BE2C (cell line): ENCODE results near the gene CCL11.

Experiments
- DNase-seq: peaks from one replicate; pipeline ENCODE4 v3.0.0-alpha.2; 2020
- H3K27me3 ChIP-seq: fragments of 250-450 bp; sonication (Bioruptor Pico); 2 replicates; pipeline ENCODE4 v1.5.1; 2020; ENCODE audit warnings: mild to moderate bottlenecking
- H3K36me3 ChIP-seq: fragments of 250-450 bp; sonication (Bioruptor Pico); 2 replicates; pipeline ENCODE4 v1.5.1; 2020; ENCODE audit warnings: mild to moderate bottlenecking
- H3K4me1 ChIP-seq: fragments of 250-450 bp; sonication (Bioruptor Pico); 2 replicates; pipeline ENCODE4 v1.5.1; 2020
- H3K4me3 ChIP-seq: 2 replicates; pipeline ENCODE4 v1.5.1; 2011; ENCODE audit warnings: low read depth, low read length
- H3K9me3 ChIP-seq: fragments of 250-450 bp; sonication (Bioruptor Pico); 2 replicates; pipeline ENCODE4 v1.5.1; 2020
- CTCF ChIP-seq: IDR thresholded peaks from 2 replicates; pipeline ENCODE4 v1.5.1; 2012; ENCODE audit warnings: mild to moderate bottlenecking, low read depth, low read length

CCL11 gene

GRCh38 chr17:34283571-34283970 is 2.0 kb upstream of the CCL11 start:
- Histone ChIP-seq H3K4me1 (no peaks in the 10 kb centered on the region), H3K27me3 (peaks cover 5% of the 10 kb centered on the region; the same call in 1 of the 2 replicates), H3K9me3 (no peaks in the 10 kb centered on the region), H3K36me3 (no peaks in the 10 kb centered on the region), H3K4me3 (no peak overlapping the region)
- DNase-seq = no peak
- no peak for TF ChIP-seq CTCF

GRCh38 chr17:34287875-34288274 is 2.3 kb downstream of the CCL11 start:
- Histone ChIP-seq H3K36me3 (no peaks in the 10 kb centered on the region), H3K9me3 (no peaks in the 10 kb centered on the region), H3K4me1 (no peaks in the 10 kb centered on the region), H3K4me3 (no peak overlapping the region), H3K27me3 (peaks cover 5% of the 10 kb centered on the region; the same call in 1 of the 2 replicates)
- TF ChIP-seq CTCF = no peak
- no peak for DNase-seq

GRCh38 chr17:34290586-34290985 is 5.0 kb downstream of the CCL11 start:
- no peaks in the 10 kb centered on the region for H3K9me3 ChIP-seq
- TF ChIP-seq CTCF = no peak

GRCh38 chr17:34291721-34292348 is 6.3 kb downstream of the CCL11 start:
- Histone ChIP-seq H3K36me3 (no peaks in the 10 kb centered on the region), H3K4me1 (no peaks in the 10 kb centered on the region), H3K4me3 (no peak overlapping the region), H3K9me3 (no peaks in the 10 kb centered on the region), H3K27me3 (no peaks in the 10 kb centered on the region)
- TF ChIP-seq CTCF = no peak
- DNase-seq = no peak

More at GRCh38 chr17:34290586-34290985, 5.0 kb downstream of the CCL11 start:
- Histone ChIP-seq H3K36me3 (no peaks in the 10 kb centered on the region), H3K4me1 (no peaks in the 10 kb centered on the region), H3K4me3 (no peak overlapping the region), H3K27me3 (no peaks in the 10 kb centered on the region)
- no peak for DNase-seq

GRCh38 chr17:34299027-34299426 is 13.5 kb downstream of the CCL11 start:
- no peak overlapping the region for H3K4me3 ChIP-seq
- H3K4me1 ChIP-seq = no peaks in the 10 kb centered on the region
- TF ChIP-seq CTCF = no peak
- H3K27me3 ChIP-seq = no peaks in the 10 kb centered on the region
- no peaks in the 10 kb centered on the region for H3K36me3 ChIP-seq
- no peaks in the 10 kb centered on the region for H3K9me3 ChIP-seq
- no peak for DNase-seq

GRCh38 chr17:34299956-34300577 is 14.5 kb downstream of the CCL11 start:
- Histone ChIP-seq H3K9me3 (no peaks in the 10 kb centered on the region), H3K4me3 (no peak overlapping the region), H3K27me3 (no peaks in the 10 kb centered on the region), H3K4me1 (no peaks in the 10 kb centered on the region), H3K36me3 (no peaks in the 10 kb centered on the region)
- no peak for TF ChIP-seq CTCF
- DNase-seq = no peak
